Transverse colon (tissue), 4 donors: Measurements from ENCODE around the gene INO80B. TPM values are rescaled to one million over a fixed set of nuclear protein-coding genes. Genes with fewer than 3 reads are reported as not detected.
"Not testable (repeated sequence)": the region's sequence is repeated elsewhere in the genome, so short reads cannot be mapped to it uniquely, and the experiment has no call there.

Source experiments
- DNase-seq: peaks from one replicate; pipeline ENCODE4 v3.0.0-alpha.2; 2019
- H3K27ac ChIP-seq, 4 donors: fragments of 200-600 bp; sonication (generic); 2 replicates each; pipeline ENCODE4 v1.5.1; 2016 to 2018; ENCODE audit warnings: inconsistent platforms in 4 of 4
- H3K27me3 ChIP-seq: fragments of 200-600 bp; sonication (generic); 2 replicates; pipeline ENCODE4 v1.5.1; 2017; ENCODE audit warnings: inconsistent platforms
- H3K36me3 ChIP-seq, 4 donors: fragments of 200-600 bp; sonication (generic); 2 replicates each; pipeline ENCODE4 v1.5.1; 2017 to 2019; ENCODE audit warnings: inconsistent platforms in 4 of 4
- H3K4me1 ChIP-seq, 4 donors: fragments of 200-600 bp; sonication (generic); 2 replicates each; pipeline ENCODE4 v1.5.1; 2017 to 2020; ENCODE audit warnings: inconsistent platforms in 4 of 4
- H3K4me3 ChIP-seq, 4 donors: fragments of 200-600 bp; sonication (generic); 1 replicate in 1 of 4; 2 replicates in 3 of 4; pipeline versions ENCODE4 v1.5.1 to v1.6.1; 2017 to 2019; ENCODE audit warnings: inconsistent platforms in 4 of 4
- H3K9me3 ChIP-seq, 2 donors: fragments of 200-600 bp; sonication (generic); 2 replicates each; pipeline ENCODE4 v1.5.1; 2017 to 2019; ENCODE audit warnings: inconsistent platforms in 2 of 2
- CTCF ChIP-seq, 5 experiments: fragments of 200-600 bp in 3 of 5; fragments of 450-650 bp in 2 of 5; sonication (generic) in 3 of 5; IDR thresholded peaks; 1 replicate in 2 of 5; 2 replicates in 3 of 5; pipeline ENCODE4 v1.5.1; 2016 to 2017; ENCODE audit warnings: antibody characterized with exemption in 5 of 5, inconsistent platforms in 3 of 5, mild to moderate bottlenecking in 2 of 5, moderate library complexity in 1 of 5
- EP300 ChIP-seq: sonication (generic); formaldehyde crosslinking; IDR thresholded peaks from one replicate; pipeline ENCODE4 v1.6.1; 2017; ENCODE audit warnings: antibody characterized with exemption, low read depth
- POLR2A ChIP-seq: fragments of 450-650 bp; IDR thresholded peaks from one replicate; pipeline ENCODE4 v1.6.1; 2016; ENCODE audit warnings: antibody characterized with exemption, mild to moderate bottlenecking, moderate library complexity
- POLR2AphosphoS5 ChIP-seq, 3 donors: sonication (generic); formaldehyde crosslinking; IDR thresholded peaks; one replicate each; pipeline ENCODE4 v1.6.1; 2016; ENCODE audit warnings: antibody characterized with exemption in 3 of 3
- WGBS, 2 donors: methylation state at CpG; one replicate each; pipeline ENCODE4 v1.1.5; 2018; ENCODE audit warnings: low coverage in 1 of 2; 5-methylcytosine and 5-hydroxymethylcytosine counted together
- in situ Hi-C, 4 donors: fragments of 200-750 bp; cut with MboI; loops; one replicate each; pipeline versions ENCODE4 v1.15.0 to v1.15.1; 2017; ENCODE audit warnings: low sequenced_read_pairs in 3 of 4, low pct_ligation_motif_present in 1 of 4, low pct_unique_long_range_greater_than_20kb in 1 of 4
- intact Hi-C: fragments of 100-400 bp; cut with DNase I; formaldehyde crosslinking; loops from one replicate; pipeline ENCODE4 v1.15.1; 2023; ENCODE audit warnings: low total_unique reads
- total RNA-seq, 4 donors: library from RNA; depleted of rRNA; stranded (reverse); fragments of >200 nt; gene quantifications; one replicate each; pipeline ENCODE4 v1.1.0, GENCODE V29; 2016

INO80B gene
- total RNA-seq, 4 donors from 2014 or later = 12.9 to 53.9 (median 34.5) TPM

DNA sequence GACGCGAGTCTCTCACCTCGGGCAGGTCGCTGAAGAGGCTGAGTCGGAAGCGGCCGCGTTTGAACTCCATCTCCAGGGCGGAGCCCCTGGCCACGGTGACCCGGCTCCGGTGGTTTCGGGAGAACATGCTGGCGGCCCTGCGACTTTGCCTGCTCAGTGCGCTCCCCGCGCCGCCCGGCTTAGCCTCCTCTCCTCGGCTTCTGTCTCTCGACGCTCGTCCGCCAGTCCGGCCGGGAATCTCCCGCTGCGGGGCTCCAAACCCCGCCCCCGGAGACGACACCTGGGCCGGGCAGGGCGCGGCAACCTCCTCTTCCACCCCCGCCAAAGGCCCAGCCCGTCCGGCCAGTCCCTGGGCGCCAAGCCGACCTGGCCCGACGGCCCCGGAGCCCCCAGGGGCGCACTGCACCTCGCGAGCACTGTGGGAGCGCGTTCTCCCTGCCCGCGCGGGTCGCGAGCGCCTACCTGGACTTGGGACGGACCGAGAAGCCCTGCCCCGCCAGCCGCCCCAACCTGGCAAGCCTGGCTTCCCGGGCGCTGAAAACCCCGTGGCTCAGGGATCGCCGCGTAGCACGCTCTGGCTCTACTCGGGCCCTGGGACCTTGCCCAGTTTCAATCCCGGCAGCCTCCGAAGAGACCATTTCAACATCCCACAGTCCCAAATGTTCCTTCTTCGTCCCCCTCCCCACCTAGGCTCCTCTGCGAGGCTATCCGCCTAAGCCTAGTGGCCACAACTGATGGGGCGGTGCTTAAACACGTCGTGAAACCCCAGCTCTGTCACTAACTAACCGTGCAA lies 13.0 kb upstream of the INO80B start, which contains the start of gene RTKN:
Gene RTKN, minus strand, starts transcription at position 248 of the 793 bp plus-strand sequence. Its CDS starts 121 bp downstream, at position 127.
- Histone ChIP-seq H3K27ac (peak within 1 kb of the TSS; percentile 88 to 93 (median 91)), H3K9me3 (no peaks in the 10 kb centered on the region), H3K27me3 (peaks cover 9% of the 10 kb centered on the region), H3K4me1 (peaks cover 11 to 52% (median 16%) of the 10 kb centered on the region in 4 donors), H3K36me3 (no peaks in the 10 kb centered on the region), H3K4me3 (peak within 1 kb of the TSS; percentile 20 to 58 (median 46))
- intact Hi-C loops (no loop called here), in situ Hi-C loops (no loop called here)
- peak; percentile 84 for DNase-seq
- 11 to 19% methylated on average over 5 to 47 of the region's 75 CpGs for WGBS, 2 donors
- TF ChIP-seq POLR2A = peak; percentile 89
- TF ChIP-seq EP300 = no peak
- TF ChIP-seq CTCF (IDR thresholded peaks at IDR 0.05) = peak in 2 of 5 experiments; percentile 34 to 65
- TF ChIP-seq POLR2AphosphoS5 (IDR thresholded peaks at IDR 0.05) = peak; percentile 68 to 94 (median 89)

DNA sequence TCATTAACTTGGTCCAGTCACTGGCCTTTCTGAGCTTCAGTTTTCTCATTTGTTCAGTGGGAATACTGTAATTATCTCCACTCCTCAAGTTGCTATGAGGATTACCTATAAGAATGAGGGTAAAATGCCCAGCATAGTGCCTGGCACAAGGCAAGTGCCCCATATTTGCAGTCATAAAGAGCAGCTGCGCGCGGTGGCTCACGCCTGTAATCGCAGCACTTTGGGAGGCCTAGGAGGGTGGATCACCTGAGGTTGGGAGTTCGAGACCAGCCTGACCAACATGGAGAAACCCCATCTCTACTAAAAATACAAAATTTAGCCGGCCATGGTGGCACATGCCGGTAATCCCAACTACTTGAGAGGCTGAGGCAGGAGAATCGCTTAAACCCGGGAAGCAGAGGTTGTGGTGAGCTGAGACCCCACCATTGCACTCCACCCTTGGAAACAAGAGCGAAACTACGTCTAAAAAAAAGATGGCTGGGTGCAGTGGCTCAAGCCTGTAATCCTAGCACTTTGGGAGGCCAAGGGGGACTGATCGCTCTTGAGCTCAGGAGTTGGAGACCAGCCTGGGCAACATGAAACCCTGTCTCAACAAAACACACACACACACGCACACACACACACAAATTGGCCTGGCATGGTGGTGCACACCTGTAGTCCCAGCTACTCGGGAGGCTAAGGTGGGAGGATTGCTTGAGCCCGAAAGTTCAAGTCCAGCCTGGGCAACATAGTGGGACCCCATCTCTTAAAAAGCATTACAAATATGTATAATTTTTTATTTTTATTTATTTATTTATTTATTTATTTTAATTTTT lies 12.2 kb upstream of the INO80B start:
- H3K27me3 ChIP-seq, intact Hi-C loops, DNase-seq, in situ Hi-C loops, H3K36me3 ChIP-seq, H3K9me3 ChIP-seq: not testable (repeated sequence)
- H3K27ac ChIP-seq = peak overlapping the region; percentile 88 to 93 (median 91)
- H3K4me1 ChIP-seq = peaks cover 11 to 46% (median 16%) of the 10 kb centered on the region in 4 donors
- peak overlapping the region in 3 of 4 donors; percentile 43 to 58 (median 49) for H3K4me3 ChIP-seq
- 75 to 76% methylated on average over 3 to 16 of the region's 16 CpGs for WGBS, 2 donors

DNA sequence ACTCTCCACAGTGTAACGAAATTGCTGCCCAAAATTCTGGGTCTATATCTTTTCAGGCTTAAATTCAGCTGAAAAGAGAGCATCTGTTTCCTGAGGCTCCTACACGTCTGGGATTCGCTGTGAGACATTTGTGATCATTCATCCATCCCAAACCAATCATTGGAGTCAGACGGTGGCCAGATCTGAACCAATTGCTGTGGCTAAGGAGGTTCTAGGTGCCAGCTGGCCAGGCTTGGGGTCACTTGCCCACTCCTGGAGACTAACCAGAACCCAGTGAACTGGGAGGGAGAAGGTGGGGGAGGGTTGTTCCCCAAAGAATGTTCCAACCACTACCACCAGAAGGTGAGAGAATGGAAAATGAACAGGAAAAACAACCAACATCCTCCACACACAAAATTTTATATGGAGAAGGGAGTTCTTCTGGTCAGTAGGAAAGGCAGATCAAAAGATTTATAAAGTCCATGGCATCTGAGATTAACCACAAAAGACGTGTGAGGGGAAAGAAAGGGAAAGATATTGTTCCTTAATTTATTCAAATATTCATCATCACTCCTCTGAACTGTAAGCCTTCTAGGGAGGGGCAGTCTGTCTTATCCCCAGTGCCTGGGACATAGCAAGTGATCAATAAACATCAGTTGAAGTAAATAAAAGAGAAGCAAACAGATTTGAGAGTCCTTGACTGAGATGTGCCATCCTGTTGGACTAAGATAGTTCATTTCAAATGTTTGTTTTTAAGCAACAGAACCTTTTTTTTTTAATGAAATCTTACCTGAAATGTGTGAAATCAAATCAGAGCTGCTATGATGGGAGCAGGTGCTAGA lies 10.2 kb upstream of the INO80B start:
- DNase-seq = no peak
- 33 to 46% methylated on average over 4 to 5 of the region's 5 CpGs for WGBS, 2 donors
- intact Hi-C loops = no loop called here
- TF ChIP-seq CTCF (IDR thresholded peaks at IDR 0.05) = no peak
- TF ChIP-seq EP300 = no peak
- Histone ChIP-seq H3K27me3 (peaks cover 9% of the 10 kb centered on the region), H3K36me3 (no peaks in the 10 kb centered on the region), H3K4me1 (peaks cover 4 to 33% (median 8%) of the 10 kb centered on the region in 4 donors), H3K27ac (no peak overlapping the region), H3K9me3 (no peaks in the 10 kb centered on the region), H3K4me3 (no peak overlapping the region)
- in situ Hi-C loops = no loop called here

DNA sequence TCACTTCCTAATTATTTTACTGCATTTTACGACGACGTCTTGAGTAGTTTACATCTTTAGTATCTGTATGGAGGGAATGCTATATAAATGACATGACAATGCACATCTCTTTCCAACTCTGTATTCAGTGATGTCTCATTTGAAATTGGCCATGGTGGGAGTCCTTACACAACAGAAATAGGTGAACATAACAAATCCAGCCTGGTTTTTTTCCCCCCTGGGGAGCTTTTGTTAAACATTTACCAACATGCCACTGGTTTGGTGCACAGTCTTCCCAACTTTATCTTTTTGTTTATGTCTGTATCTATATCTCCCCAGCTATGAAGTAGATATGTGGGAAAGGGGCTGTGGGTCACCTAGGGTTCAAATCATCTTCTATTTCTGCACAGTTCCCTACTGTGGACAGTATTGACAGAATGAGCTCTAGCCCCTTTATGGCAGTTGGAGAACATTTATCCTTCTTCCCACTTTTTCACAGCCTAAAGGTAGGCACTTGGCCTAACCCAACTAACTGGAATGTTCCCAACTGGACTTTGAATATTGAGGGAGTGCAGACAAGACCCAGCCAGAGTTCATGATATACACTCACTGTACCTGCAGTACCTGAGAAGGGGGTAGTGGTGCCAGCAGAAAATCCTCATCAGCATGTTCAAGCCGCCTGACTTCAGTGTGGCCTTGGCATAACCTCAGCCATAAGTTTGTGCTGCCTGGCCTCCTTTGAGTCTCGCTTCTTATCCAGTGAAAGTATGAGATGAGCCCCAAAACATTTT lies 7.5 kb upstream of the INO80B start:
- no peak for TF ChIP-seq POLR2A
- TF ChIP-seq POLR2AphosphoS5 (IDR thresholded peaks at IDR 0.05) = no peak
- TF ChIP-seq EP300 = no peak
- TF ChIP-seq CTCF (IDR thresholded peaks at IDR 0.05) = no peak
- no peak overlapping the region for H3K4me3 ChIP-seq
- no peaks in the 10 kb centered on the region for H3K9me3 ChIP-seq
- H3K27ac ChIP-seq = no peak overlapping the region
- intact Hi-C loops (no loop called here), in situ Hi-C loops (no loop called here)
- peaks cover 3% of the 10 kb centered on the region for H3K27me3 ChIP-seq
- no peaks in the 10 kb centered on the region for H3K36me3 ChIP-seq
- H3K4me1 ChIP-seq = peaks cover 0 to 12% (median 2%) of the 10 kb centered on the region in 4 donors
- WGBS, 2 donors = 59 to 74% methylated on average over 5 of the region's 5 CpGs
- DNase-seq = no peak
